ENCODE data around the gene AGO3. TPM values are rescaled to one million over a fixed set of nuclear protein-coding genes. Genes with fewer than 3 reads are reported as not detected.

AGO3 gene
- total and polyA plus RNA-seq, 10 of the 15 experiments (the other 5 are each of a cell fraction or from before 2014, with no cell fraction given): 3.9 to 35.2 (median 12.5) TPM

DNA sequence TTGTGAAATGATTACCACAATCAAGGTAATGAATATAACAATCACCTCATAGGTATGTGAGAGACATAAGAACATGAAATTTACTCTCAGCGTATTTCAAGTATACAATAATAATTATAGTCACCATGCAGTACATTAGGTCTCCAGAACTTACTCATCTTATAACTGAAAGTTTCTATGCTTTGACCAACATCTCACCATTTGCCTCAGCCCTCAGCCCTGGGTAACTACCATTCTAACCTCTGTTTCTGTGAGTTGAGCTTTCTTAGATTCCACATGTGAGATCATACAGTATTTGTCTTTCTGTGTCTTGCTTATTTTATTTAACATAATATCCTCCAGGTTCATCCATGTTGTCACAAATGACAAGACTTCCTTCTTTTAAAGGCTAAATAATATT, 57.3 kb downstream of the AGO3 start:
- Histone ChIP-seq H3K36me3 (ENCODE audit: control insufficient read depth in 2 of 2, insufficient read depth in 2 of 2, low read length in 1 of 2) (peaks cover 2 to 3% of the 10 kb centered on the region in 2 experiments; a peak in 3 of 4 replicates), H2AFZ (ENCODE audit: control insufficient read depth, low read depth, low read length) (no peak overlapping the region), H3K27ac (ENCODE audit: control insufficient read depth, insufficient read depth) (no peak overlapping the region), H3K4me3 (no peak overlapping the region), H3K27me3 (replicated peaks in 1 of 2; ENCODE audit: control insufficient read depth in 2 of 2, insufficient read depth in 2 of 2, low read length in 1 of 2) (no peaks in the 10 kb centered on the region), H4K20me1 (ENCODE audit: control insufficient read depth, insufficient read depth) (no peaks in the 10 kb centered on the region), H3K9ac (ENCODE audit: control insufficient read depth, insufficient read depth, low read length) (no peak overlapping the region), H3K4me1 (ENCODE audit: control insufficient read depth, insufficient read depth, low read length) (0 out of 2 replicates have a peak, but pooled peaks cover 3% of the 10 kb centered on the region), H3K4me2 (ENCODE audit: control insufficient read depth, insufficient read depth) (no peak overlapping the region), H3K9me3 (replicated peaks; ENCODE audit: control insufficient read depth, insufficient read depth, low read length) (no peaks in the 10 kb centered on the region), H3K79me2 (ENCODE audit: control insufficient read depth, insufficient read depth, low read length) (no peaks in the 10 kb centered on the region)
- TF ChIP-seq RUNX3 (IDR thresholded peaks at IDR 0.05; ENCODE audit: low read length) (peak; percentile 74), NFIC (IDR thresholded peaks at IDR 0.05; ENCODE audit: low read depth, low read length) (peak; percentile 43; the same call in 1 of the 2 replicates), IRF4 (IDR thresholded peaks at IDR 0.05; ENCODE audit: low read depth, low read length) (peak; percentile 67), BCL11A (IDR thresholded peaks at IDR 0.05; ENCODE audit: low read depth, low read length) (0 out of 2 replicates have a peak, but pooled peaks have one; percentile 17), MYC (IDR thresholded peaks at IDR 0.05; ENCODE audit: insufficient read depth, insufficient read length, insufficient replicate concordance, low read length, severe bottlenecking) (no peak), JUNB (IDR thresholded peaks at IDR 0.05) (peak; percentile 81), TAF1 (IDR thresholded peaks at IDR 0.05; ENCODE audit: borderline replicate concordance, low read depth, low read length) (no peak), POU2F2 (IDR thresholded peaks at IDR 0.05; ENCODE audit: borderline replicate concordance, low read depth, low read length) (no peak)
- TF ChIP-seq, protein P1, sequence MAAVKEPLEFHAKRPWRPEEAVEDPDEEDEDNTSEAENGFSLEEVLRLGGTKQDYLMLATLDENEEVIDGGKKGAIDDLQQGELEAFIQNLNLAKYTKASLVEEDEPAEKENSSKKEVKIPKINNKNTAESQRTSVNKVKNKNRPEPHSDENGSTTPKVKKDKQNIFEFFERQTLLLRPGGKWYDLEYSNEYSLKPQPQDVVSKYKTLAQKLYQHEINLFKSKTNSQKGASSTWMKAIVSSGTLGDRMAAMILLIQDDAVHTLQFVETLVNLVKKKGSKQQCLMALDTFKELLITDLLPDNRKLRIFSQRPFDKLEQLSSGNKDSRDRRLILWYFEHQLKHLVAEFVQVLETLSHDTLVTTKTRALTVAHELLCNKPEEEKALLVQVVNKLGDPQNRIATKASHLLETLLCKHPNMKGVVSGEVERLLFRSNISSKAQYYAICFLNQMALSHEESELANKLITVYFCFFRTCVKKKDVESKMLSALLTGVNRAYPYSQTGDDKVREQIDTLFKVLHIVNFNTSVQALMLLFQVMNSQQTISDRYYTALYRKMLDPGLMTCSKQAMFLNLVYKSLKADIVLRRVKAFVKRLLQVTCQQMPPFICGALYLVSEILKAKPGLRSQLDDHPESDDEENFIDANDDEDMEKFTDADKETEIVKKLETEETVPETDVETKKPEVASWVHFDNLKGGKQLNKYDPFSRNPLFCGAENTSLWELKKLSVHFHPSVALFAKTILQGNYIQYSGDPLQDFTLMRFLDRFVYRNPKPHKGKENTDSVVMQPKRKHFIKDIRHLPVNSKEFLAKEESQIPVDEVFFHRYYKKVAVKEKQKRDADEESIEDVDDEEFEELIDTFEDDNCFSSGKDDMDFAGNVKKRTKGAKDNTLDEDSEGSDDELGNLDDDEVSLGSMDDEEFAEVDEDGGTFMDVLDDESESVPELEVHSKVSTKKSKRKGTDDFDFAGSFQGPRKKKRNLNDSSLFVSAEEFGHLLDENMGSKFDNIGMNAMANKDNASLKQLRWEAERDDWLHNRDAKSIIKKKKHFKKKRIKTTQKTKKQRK (IDR thresholded peaks at IDR 0.05; ENCODE audit: low read depth, low read length): no peak
- no TSS peak for BruUV-seq (replicated peaks)
- intact Hi-C loops (cut with micrococcal nuclease; ENCODE audit: unreplicated experiment): no loop called here
- ChIA-PET CTCF (no interaction called here), SMC1A (ENCODE audit: uncharacterized antibody, unreplicated experiment) (no interaction called here), POLR2A (no interaction called here), RAD21 (ENCODE audit: unreplicated experiment) (no interaction called here)
- WGBS (ENCODE audit: insufficient coverage, insufficient replicate concordance, low lambda C conversion rate, missing lambda C conversion rate): 0% methylated on average over 1 of the region's 1 CpG
- FAIRE-seq: peak; percentile 71
- peak; percentile 88 for ATAC-seq
- in situ Hi-C loops (cut with MboI): no loop called here
- DNase-seq (ENCODE audit: low read depth, low spot score): no peak
